Measurements from ENCODE around the gene DGAT2.

Gene DGAT2

DNA sequence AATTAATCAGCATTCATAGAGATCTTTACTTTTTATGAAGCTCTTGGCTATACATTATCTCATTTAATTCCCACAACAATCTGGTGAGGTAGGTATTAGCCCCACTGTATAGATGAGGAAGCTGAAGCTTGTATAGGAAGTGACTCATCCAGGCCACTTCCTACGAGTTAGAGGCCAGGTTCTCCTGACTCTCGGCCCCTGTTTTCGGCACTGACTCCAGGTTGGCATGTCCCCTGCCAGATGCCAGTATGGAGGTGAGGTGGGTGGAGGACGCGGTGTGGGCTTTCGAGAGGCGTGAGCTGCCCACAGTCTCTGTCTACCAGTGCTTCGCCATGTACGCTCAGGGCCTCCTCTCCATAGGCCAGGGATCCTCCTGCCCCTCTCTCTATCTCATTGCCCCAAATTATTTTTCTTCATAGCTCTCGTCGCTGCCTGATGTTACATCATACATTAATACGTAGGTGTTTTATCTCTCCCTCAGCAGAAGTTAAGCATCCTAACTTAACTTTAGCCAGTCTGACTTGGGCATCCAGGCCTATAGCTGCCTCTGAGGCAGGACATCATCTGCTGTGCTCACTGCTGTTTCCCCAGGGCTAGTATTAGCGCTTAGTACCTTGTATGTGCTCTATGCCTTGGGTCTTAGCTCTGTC is 9.0 kb downstream of the DGAT2 start:
- H3K4me3 ChIP-seq (ENCODE audit: low read depth in 1 of 2, low read length in 2 of 2), result no peak overlapping the region
- H3K27ac ChIP-seq (ENCODE audit: low read depth, low read length), result no peak overlapping the region
- H3K9me3 ChIP-seq (ENCODE audit: control insufficient read depth in 1 of 2, low read length in 2 of 2), result no peaks in the 10 kb centered on the region
- H3K27me3 ChIP-seq (ENCODE audit: control insufficient read depth in 1 of 2, insufficient read depth in 2 of 2, low read length in 2 of 2), result no peaks in the 10 kb centered on the region
- H3K9ac ChIP-seq (ENCODE audit: low read depth in 1 of 2, low read length in 2 of 2), result no peak overlapping the region
- no peaks in the 10 kb centered on the region for H3K36me3 ChIP-seq (ENCODE audit: control insufficient read depth in 1 of 2, insufficient read depth in 2 of 2, low read length in 2 of 2)
- no peaks in the 10 kb centered on the region for H3K4me1 ChIP-seq (ENCODE audit: control insufficient read depth in 1 of 2, insufficient read depth in 2 of 2, low read length in 2 of 2)

DNA sequence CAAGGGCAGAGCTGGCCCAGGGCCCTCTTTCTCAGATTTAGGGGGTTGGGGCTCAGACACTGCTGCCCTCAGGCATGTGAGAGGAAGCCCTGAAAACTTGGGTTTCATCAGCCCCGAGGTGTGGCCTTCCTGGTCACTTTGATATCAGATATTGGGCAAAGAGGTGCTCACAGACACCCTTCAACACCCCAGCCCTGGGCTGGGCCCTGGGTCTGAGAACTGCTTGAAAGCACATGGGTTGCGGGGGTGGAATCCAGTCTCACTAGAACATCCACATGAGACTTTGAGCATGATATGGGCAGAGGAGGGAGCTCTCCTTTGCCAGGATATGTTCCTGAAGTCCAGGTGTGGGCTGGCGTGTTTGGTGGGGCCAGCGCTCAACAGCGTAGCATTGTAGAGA is 10.4 kb downstream of the DGAT2 start:
- Histone ChIP-seq H3K4me1 (ENCODE audit: control insufficient read depth in 1 of 2, insufficient read depth in 2 of 2, low read length in 2 of 2) (peaks cover 0 to 8% of the 10 kb centered on the region in 2 donors), H3K27ac (ENCODE audit: low read depth, low read length) (no peak overlapping the region), H3K27me3 (ENCODE audit: control insufficient read depth in 1 of 2, insufficient read depth in 2 of 2, low read length in 2 of 2) (no peaks in the 10 kb centered on the region), H3K9me3 (ENCODE audit: control insufficient read depth in 1 of 2, low read length in 2 of 2) (no peaks in the 10 kb centered on the region), H3K9ac (ENCODE audit: low read depth in 1 of 2, low read length in 2 of 2) (no peak overlapping the region), H3K36me3 (ENCODE audit: control insufficient read depth in 1 of 2, insufficient read depth in 2 of 2, low read length in 2 of 2) (no peaks in the 10 kb centered on the region), H3K4me3 (ENCODE audit: low read depth in 1 of 2, low read length in 2 of 2) (no peak overlapping the region)

GRCh38 chr11:75779960-75780359 is 11.4 kb downstream of the DGAT2 start:
- Histone ChIP-seq H3K9ac (ENCODE audit: low read depth in 1 of 2, low read length in 2 of 2) (no peak overlapping the region), H3K27ac (ENCODE audit: low read depth, low read length) (no peak overlapping the region), H3K27me3 (ENCODE audit: control insufficient read depth in 1 of 2, insufficient read depth in 2 of 2, low read length in 2 of 2) (no peaks in the 10 kb centered on the region), H3K9me3 (ENCODE audit: control insufficient read depth in 1 of 2, low read length in 2 of 2) (no peaks in the 10 kb centered on the region), H3K4me3 (ENCODE audit: low read depth in 1 of 2, low read length in 2 of 2) (no peak overlapping the region), H3K4me1 (ENCODE audit: control insufficient read depth in 1 of 2, insufficient read depth in 2 of 2, low read length in 2 of 2) (peaks cover 7 to 18% of the 10 kb centered on the region in 2 donors), H3K36me3 (ENCODE audit: control insufficient read depth in 1 of 2, insufficient read depth in 2 of 2, low read length in 2 of 2) (no peaks in the 10 kb centered on the region)

- peaks cover 16 to 23% of the 10 kb centered on the region in 2 donors for H3K4me1 ChIP-seq (ENCODE audit: control insufficient read depth in 1 of 2, insufficient read depth in 2 of 2, low read length in 2 of 2)
- H3K27me3 ChIP-seq (ENCODE audit: control insufficient read depth in 1 of 2, insufficient read depth in 2 of 2, low read length in 2 of 2), result no peaks in the 10 kb centered on the region
- H3K9ac ChIP-seq (ENCODE audit: low read depth in 1 of 2, low read length in 2 of 2), result no peak overlapping the region
- no peak overlapping the region for H3K4me3 ChIP-seq (ENCODE audit: low read depth in 1 of 2, low read length in 2 of 2)
- no peaks in the 10 kb centered on the region for H3K36me3 ChIP-seq (ENCODE audit: control insufficient read depth in 1 of 2, insufficient read depth in 2 of 2, low read length in 2 of 2)
- no peaks in the 10 kb centered on the region for H3K9me3 ChIP-seq (ENCODE audit: control insufficient read depth in 1 of 2, low read length in 2 of 2)
- H3K27ac ChIP-seq (ENCODE audit: low read depth, low read length), result no peak overlapping the region
Measured at GRCh38 chr11:75780888-75781287, 12.3 kb downstream of the DGAT2 start.

GRCh38 chr11:75781296-75781695 is 12.7 kb downstream of the DGAT2 start:
- Histone ChIP-seq H3K9me3 (ENCODE audit: control insufficient read depth in 1 of 2, low read length in 2 of 2) (no peaks in the 10 kb centered on the region), H3K36me3 (ENCODE audit: control insufficient read depth in 1 of 2, insufficient read depth in 2 of 2, low read length in 2 of 2) (no peaks in the 10 kb centered on the region)

GRCh38 chr11:75781831-75782230 is 13.3 kb downstream of the DGAT2 start:
- Histone ChIP-seq H3K4me3 (ENCODE audit: low read depth in 1 of 2, low read length in 2 of 2) (no peak overlapping the region), H3K27ac (ENCODE audit: low read depth, low read length) (no peak overlapping the region), H3K9me3 (ENCODE audit: control insufficient read depth in 1 of 2, low read length in 2 of 2) (no peaks in the 10 kb centered on the region), H3K4me1 (ENCODE audit: control insufficient read depth in 1 of 2, insufficient read depth in 2 of 2, low read length in 2 of 2) (peaks cover 24 to 31% of the 10 kb centered on the region in 2 donors), H3K9ac (ENCODE audit: low read depth in 1 of 2, low read length in 2 of 2) (no peak overlapping the region), H3K36me3 (ENCODE audit: control insufficient read depth in 1 of 2, insufficient read depth in 2 of 2, low read length in 2 of 2) (no peaks in the 10 kb centered on the region), H3K27me3 (ENCODE audit: control insufficient read depth in 1 of 2, insufficient read depth in 2 of 2, low read length in 2 of 2) (no peaks in the 10 kb centered on the region)

More at GRCh38 chr11:75781296-75781695, 12.7 kb downstream of the DGAT2 start:
- peaks cover 20 to 27% of the 10 kb centered on the region in 2 donors for H3K4me1 ChIP-seq (ENCODE audit: control insufficient read depth in 1 of 2, insufficient read depth in 2 of 2, low read length in 2 of 2)
- H3K27me3 ChIP-seq (ENCODE audit: control insufficient read depth in 1 of 2, insufficient read depth in 2 of 2, low read length in 2 of 2), result no peaks in the 10 kb centered on the region
- H3K4me3 ChIP-seq (ENCODE audit: low read depth in 1 of 2, low read length in 2 of 2), result no peak overlapping the region
- no peak overlapping the region for H3K9ac ChIP-seq (ENCODE audit: low read depth in 1 of 2, low read length in 2 of 2)
- H3K27ac ChIP-seq (ENCODE audit: low read depth, low read length), result no peak overlapping the region

- Histone ChIP-seq H3K9ac (ENCODE audit: low read depth in 1 of 2, low read length in 2 of 2) (no peak overlapping the region), H3K27ac (ENCODE audit: low read depth, low read length) (no peak overlapping the region), H3K27me3 (ENCODE audit: control insufficient read depth in 1 of 2, insufficient read depth in 2 of 2, low read length in 2 of 2) (no peaks in the 10 kb centered on the region), H3K4me3 (ENCODE audit: low read depth in 1 of 2, low read length in 2 of 2) (no peak overlapping the region), H3K4me1 (ENCODE audit: control insufficient read depth in 1 of 2, insufficient read depth in 2 of 2, low read length in 2 of 2) (peaks cover 29 to 31% of the 10 kb centered on the region in 2 donors), H3K9me3 (ENCODE audit: control insufficient read depth in 1 of 2, low read length in 2 of 2) (no peaks in the 10 kb centered on the region), H3K36me3 (ENCODE audit: control insufficient read depth in 1 of 2, insufficient read depth in 2 of 2, low read length in 2 of 2) (no peaks in the 10 kb centered on the region)
Measured at GRCh38 chr11:75782540-75783263, 14.1 kb downstream of the DGAT2 start.

- Histone ChIP-seq H3K9me3 (ENCODE audit: control insufficient read depth in 1 of 2, low read length in 2 of 2) (no peaks in the 10 kb centered on the region), H3K9ac (ENCODE audit: low read depth in 1 of 2, low read length in 2 of 2) (no peak overlapping the region), H3K27ac (ENCODE audit: low read depth, low read length) (no peak overlapping the region), H3K4me3 (ENCODE audit: low read depth in 1 of 2, low read length in 2 of 2) (no peak overlapping the region), H3K4me1 (ENCODE audit: control insufficient read depth in 1 of 2, insufficient read depth in 2 of 2, low read length in 2 of 2) (peaks cover 29 to 31% of the 10 kb centered on the region in 2 donors), H3K36me3 (ENCODE audit: control insufficient read depth in 1 of 2, insufficient read depth in 2 of 2, low read length in 2 of 2) (no peaks in the 10 kb centered on the region), H3K27me3 (ENCODE audit: control insufficient read depth in 1 of 2, insufficient read depth in 2 of 2, low read length in 2 of 2) (no peaks in the 10 kb centered on the region)
Measured at GRCh38 chr11:75783416-75784084, 15.0 kb downstream of the DGAT2 start.

DNA sequence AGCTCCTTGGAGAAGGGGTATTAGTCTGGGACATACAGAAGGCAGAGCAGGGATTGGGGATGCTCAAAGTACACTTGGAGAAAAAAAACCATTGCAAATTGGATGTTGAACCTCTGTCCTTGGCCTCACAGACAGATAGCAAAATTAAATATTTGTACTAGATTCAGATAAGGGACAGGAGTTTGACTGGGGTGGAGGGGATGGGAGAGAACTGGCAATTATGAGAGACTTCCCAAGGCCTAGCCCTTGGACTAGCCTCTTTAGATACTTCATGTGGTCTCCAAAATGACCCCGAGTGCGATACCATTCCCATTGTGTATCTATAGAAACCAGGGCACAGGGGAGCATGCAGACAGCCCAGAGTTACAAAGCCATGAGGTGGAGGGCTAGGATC is 15.5 kb downstream of the DGAT2 start:
- Histone ChIP-seq H3K36me3 (ENCODE audit: control insufficient read depth in 1 of 2, insufficient read depth in 2 of 2, low read length in 2 of 2) (no peaks in the 10 kb centered on the region), H3K4me1 (ENCODE audit: control insufficient read depth in 1 of 2, insufficient read depth in 2 of 2, low read length in 2 of 2) (peaks cover 29 to 31% of the 10 kb centered on the region in 2 donors), H3K9ac (ENCODE audit: low read depth in 1 of 2, low read length in 2 of 2) (no peak overlapping the region), H3K27ac (ENCODE audit: low read depth, low read length) (no peak overlapping the region), H3K27me3 (ENCODE audit: control insufficient read depth in 1 of 2, insufficient read depth in 2 of 2, low read length in 2 of 2) (no peaks in the 10 kb centered on the region), H3K9me3 (ENCODE audit: control insufficient read depth in 1 of 2, low read length in 2 of 2) (no peaks in the 10 kb centered on the region), H3K4me3 (ENCODE audit: low read depth in 1 of 2, low read length in 2 of 2) (no peak overlapping the region)

DNA sequence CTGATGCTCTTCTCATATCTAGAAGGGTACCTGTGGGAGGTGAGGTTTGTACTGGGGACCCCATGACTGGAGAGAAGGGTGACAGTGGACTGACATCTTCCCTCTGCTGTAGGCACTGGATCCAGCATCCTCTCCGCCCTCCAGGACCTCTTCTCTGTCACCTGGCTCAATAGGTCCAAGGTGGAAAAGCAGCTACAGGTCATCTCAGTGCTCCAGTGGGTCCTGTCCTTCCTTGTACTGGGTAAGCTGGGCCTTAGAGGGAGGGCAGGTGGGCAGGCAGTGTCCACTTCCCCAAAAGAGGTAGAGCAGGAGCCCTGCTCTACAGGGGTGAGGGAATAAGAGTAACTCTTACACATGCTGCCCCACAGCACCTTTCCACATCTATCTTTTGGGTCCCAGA is 15.9 kb downstream of the DGAT2 start:
- no peak overlapping the region for H3K27ac ChIP-seq (ENCODE audit: low read depth, low read length)
- no peaks in the 10 kb centered on the region for H3K27me3 ChIP-seq (ENCODE audit: control insufficient read depth in 1 of 2, insufficient read depth in 2 of 2, low read length in 2 of 2)
- peaks cover 29 to 31% of the 10 kb centered on the region in 2 donors for H3K4me1 ChIP-seq (ENCODE audit: control insufficient read depth in 1 of 2, insufficient read depth in 2 of 2, low read length in 2 of 2)
- no peaks in the 10 kb centered on the region for H3K36me3 ChIP-seq (ENCODE audit: control insufficient read depth in 1 of 2, insufficient read depth in 2 of 2, low read length in 2 of 2)
- no peak overlapping the region for H3K9ac ChIP-seq (ENCODE audit: low read depth in 1 of 2, low read length in 2 of 2)
- no peak overlapping the region for H3K4me3 ChIP-seq (ENCODE audit: low read depth in 1 of 2, low read length in 2 of 2)
- H3K9me3 ChIP-seq (ENCODE audit: control insufficient read depth in 1 of 2, low read length in 2 of 2), result no peaks in the 10 kb centered on the region
